H9 (cell line): Measurements from ENCODE around the gene SIAH2. TPM values are rescaled to one million over a fixed set of nuclear protein-coding genes. Genes with fewer than 3 reads are reported as not detected.

ENCODE experiments used
- DNase-seq: peaks from one replicate; pipeline ENCODE4 v3.0.0-alpha.2; 2017
- H2AFZ ChIP-seq: one replicate; pipeline ENCODE4 v1.6.1; 2013; ENCODE audit warnings: mild to moderate bottlenecking, low read length, control low read depth, moderate library complexity
- H2AK5ac ChIP-seq: 2 replicates; pipeline ENCODE4 v1.6.1; 2013; ENCODE audit warnings: low read length, control low read depth, mixed read lengths; ENCODE audit not compliant: insufficient read length
- H2BK120ac ChIP-seq: one replicate; pipeline ENCODE4 v1.6.1; 2013; ENCODE audit warnings: low read depth, mild to moderate bottlenecking, low read length, control low read depth, inconsistent platforms; ENCODE audit not compliant: poor library complexity, severe bottlenecking
- H2BK12ac ChIP-seq: 2 replicates; pipeline ENCODE4 v1.6.1; 2013; ENCODE audit warnings: low read length, control low read depth, mixed read lengths, low read depth; ENCODE audit not compliant: insufficient read length
- H2BK15ac ChIP-seq: 2 replicates; pipeline ENCODE4 v1.6.1; 2013; ENCODE audit warnings: low read depth, low read length, control low read depth
- H2BK20ac ChIP-seq: one replicate; pipeline ENCODE4 v1.6.1; 2013; ENCODE audit warnings: low read depth, mild to moderate bottlenecking, low read length, control low read depth, inconsistent platforms; ENCODE audit not compliant: poor library complexity, severe bottlenecking
- H2BK5ac ChIP-seq: 2 replicates; pipeline ENCODE4 v1.6.1; 2013; ENCODE audit warnings: low read length, control low read depth, mixed read lengths; ENCODE audit not compliant: insufficient read length
- H3K14ac ChIP-seq: 2 replicates; pipeline ENCODE4 v1.6.1; 2013; ENCODE audit warnings: low read length, control low read depth; ENCODE audit not compliant: insufficient read depth
- H3K18ac ChIP-seq: 2 replicates; pipeline ENCODE4 v1.6.1; 2013; ENCODE audit warnings: low read depth, mild to moderate bottlenecking, mixed read lengths, low read length, control low read depth; ENCODE audit not compliant: insufficient read length
- H3K23ac ChIP-seq: 2 replicates; pipeline ENCODE4 v1.6.1; 2013; ENCODE audit warnings: low read length, control low read depth, mixed read lengths, low read depth; ENCODE audit not compliant: insufficient read length
- H3K23me2 ChIP-seq: 2 replicates; pipeline ENCODE4 v1.6.1; 2013; ENCODE audit warnings: low read depth, mild to moderate bottlenecking, mixed read lengths, low read length, control low read depth; ENCODE audit not compliant: insufficient read length, poor library complexity, severe bottlenecking
- H3K27ac ChIP-seq: 2 replicates; pipeline ENCODE4 v1.5.1; 2013; ENCODE audit warnings: low read length, control low read depth, mixed read lengths, low read depth; ENCODE audit not compliant: insufficient read length
- H3K27me3 ChIP-seq: 2 replicates; pipeline ENCODE4 v1.6.1; 2013; ENCODE audit warnings: low read length, control low read depth, inconsistent platforms; ENCODE audit not compliant: insufficient read depth
- H3K4ac ChIP-seq: 2 replicates; pipeline ENCODE4 v1.6.1; 2013; ENCODE audit warnings: low read depth, mild to moderate bottlenecking, control low read depth, inconsistent platforms, low read length, moderate library complexity
- H3K4me1 ChIP-seq: 2 replicates; pipeline ENCODE4 v1.6.1; 2013; ENCODE audit warnings: low read length, control low read depth, inconsistent platforms; ENCODE audit not compliant: insufficient read depth
- H3K4me2 ChIP-seq: 2 replicates; pipeline ENCODE4 v1.6.1; 2013; ENCODE audit warnings: low read length, control low read depth, mixed read lengths; ENCODE audit not compliant: insufficient read length, insufficient read depth
- H3K56ac ChIP-seq: 2 replicates; pipeline ENCODE4 v1.6.1; 2013; ENCODE audit warnings: low read depth, mild to moderate bottlenecking, mixed read lengths, low read length, control low read depth; ENCODE audit not compliant: insufficient read length
- H3K79me1 ChIP-seq: 2 replicates; pipeline ENCODE4 v1.6.1; 2013; ENCODE audit warnings: low read depth, mild to moderate bottlenecking, moderate library complexity, low read length, control low read depth, inconsistent platforms; ENCODE audit not compliant: insufficient read depth, poor library complexity, severe bottlenecking
- H3K79me2 ChIP-seq: 2 replicates; pipeline ENCODE4 v1.6.1; 2013; ENCODE audit warnings: low read length, control low read depth, inconsistent platforms; ENCODE audit not compliant: insufficient read depth
- H3K9ac ChIP-seq: 2 replicates; pipeline ENCODE4 v1.6.1; 2013; ENCODE audit warnings: low read length, control low read depth, mixed read lengths; ENCODE audit not compliant: insufficient read length; ENCODE audit errors: extremely low read depth
- H3K9me3 ChIP-seq: one replicate; pipeline ENCODE4 v1.6.1; 2013; ENCODE audit warnings: low read depth, low read length, inconsistent platforms; ENCODE audit not compliant: control insufficient read depth
- H3T11ph ChIP-seq: one replicate; pipeline ENCODE4 v1.6.1; 2013; ENCODE audit warnings: mild to moderate bottlenecking, low read length, control low read depth, inconsistent platforms
- H4K20me1 ChIP-seq: one replicate; pipeline ENCODE4 v1.6.1; 2013; ENCODE audit not compliant: control insufficient read depth, insufficient read length, insufficient read depth
- H4K5ac ChIP-seq: 2 replicates; pipeline ENCODE4 v1.6.1; 2013; ENCODE audit warnings: low read depth, mild to moderate bottlenecking, mixed read lengths, low read length, control low read depth; ENCODE audit not compliant: insufficient read length
- H4K8ac ChIP-seq: replicated peaks from 2 replicates; pipeline ENCODE4 v1.6.1; 2013; ENCODE audit warnings: low read length, control low read depth, mixed read lengths, low read depth; ENCODE audit not compliant: insufficient read length
- H4K91ac ChIP-seq: 2 replicates; pipeline ENCODE4 v1.6.1; 2013; ENCODE audit warnings: low read depth, mild to moderate bottlenecking, moderate library complexity, mixed read lengths, low read length, control low read depth; ENCODE audit not compliant: insufficient read length
- H3K27ac Mint-ChIP-seq, 3 experiments: 2 replicates in 2 of 3; 3 replicates in 1 of 3; pipeline ENCODE4 v1.8.0; 2020 to 2021; ENCODE audit warnings: mixed read lengths in 3 of 3, mild to moderate bottlenecking in 1 of 3, moderate library complexity in 1 of 3
- H3K27me3 Mint-ChIP-seq: 2 replicates; pipeline ENCODE4 v1.8.0; 2021; ENCODE audit warnings: low read depth, mild to moderate bottlenecking, moderate library complexity, mixed read lengths
- H3K36me3 Mint-ChIP-seq, 3 experiments: 2 replicates in 2 of 3; 3 replicates in 1 of 3; pipeline ENCODE4 v1.8.0; 2020 to 2021; ENCODE audit warnings: low read depth in 3 of 3, mixed read lengths in 3 of 3; ENCODE audit not compliant: insufficient read depth in 1 of 3
- H3K4me1 Mint-ChIP-seq, 2 experiments: 2 replicates each; pipeline ENCODE4 v1.8.0; 2020; ENCODE audit warnings: mixed read lengths in 2 of 2
- H3K4me3 Mint-ChIP-seq, 2 experiments: 2 replicates in 1 of 2; 3 replicates in 1 of 2; pipeline ENCODE4 v1.8.0; 2020 to 2021; ENCODE audit warnings: mild to moderate bottlenecking in 2 of 2, mixed read lengths in 2 of 2, moderate library complexity in 1 of 2
- H3K9me3 Mint-ChIP-seq, 2 experiments: 2 replicates in 1 of 2; 3 replicates in 1 of 2; pipeline ENCODE4 v1.8.0; 2020; ENCODE audit warnings: mild to moderate bottlenecking in 2 of 2, mixed read lengths in 2 of 2, moderate library complexity in 1 of 2
- CTCF ChIP-seq: fragments of 200-600 bp; sonication (generic); conservative IDR thresholded peaks from 3 replicates; pipeline ENCODE4 v1.8.0; 2021; ENCODE audit warnings: antibody characterized with exemption, mild to moderate bottlenecking
- WGBS: extraction: QIAGEN DNeasy Blood & Tissue Kit; methylation state at CpG from one replicate; pipeline ENCODE4 v1.1.7; 2013; ENCODE audit warnings: missing lambda C conversion rate, low lambda C conversion rate, mixed read lengths; ENCODE audit not compliant: insufficient read length; ENCODE audit errors: extremely low coverage; 5-methylcytosine and 5-hydroxymethylcytosine counted together
- total RNA-seq: library from RNA; stranded (reverse); gene quantifications from 2 replicates; pipeline ENCODE4 v1.2.1, GENCODE V29; 2021

SIAH2 gene
- total RNA-seq, 1 experiment from 2014 or later = 17.4 TPM

GRCh38 chr3:150764967-150765366 lies 2.0 kb upstream of the SIAH2 start:
- Mint-ChIP-seq H3K4me3 (no peak overlapping the region), H3K27ac (no peak overlapping the region)
- H3K79me1 ChIP-seq = no peaks in the 10 kb centered on the region

More at GRCh38 chr3:150764967-150765366, 2.0 kb upstream of the SIAH2 start:
- no peak overlapping the region for H3K9ac ChIP-seq
- peaks cover 11% of the 10 kb centered on the region for H3K23me2 ChIP-seq
- H2BK20ac ChIP-seq = no peak overlapping the region
- H4K20me1 ChIP-seq = no peaks in the 10 kb centered on the region
- no peak overlapping the region for H2AFZ ChIP-seq
- no peak overlapping the region for H3K4me2 ChIP-seq
- H3K9me3 ChIP-seq = no peaks in the 10 kb centered on the region
- H4K8ac ChIP-seq = no peak overlapping the region
- no peak for DNase-seq
- no peak overlapping the region for H2BK120ac ChIP-seq
- H3T11ph ChIP-seq = no peak overlapping the region
- H2BK15ac ChIP-seq = no peak overlapping the region
- no peak for TF ChIP-seq CTCF
- H4K5ac ChIP-seq = no peak overlapping the region
- H3K9me3 Mint-ChIP-seq = no peaks in the 10 kb centered on the region; a peak in 1 of 5 replicates
- no peak overlapping the region for H3K27ac ChIP-seq
- H3K18ac ChIP-seq = no peak overlapping the region
- no peak overlapping the region for H2BK5ac ChIP-seq
- no peak overlapping the region for H3K14ac ChIP-seq
- H3K4me1 Mint-ChIP-seq = peaks cover 31 to 38% of the 10 kb centered on the region in 2 experiments
- H4K91ac ChIP-seq = no peak overlapping the region
- no peak overlapping the region for H3K4ac ChIP-seq
- peaks cover 28% of the 10 kb centered on the region for H3K27me3 Mint-ChIP-seq
- H3K56ac ChIP-seq = no peak overlapping the region
- H3K23ac ChIP-seq = no peak overlapping the region
- peaks cover 7% of the 10 kb centered on the region; the same call in 1 of the 2 replicates for H3K4me1 ChIP-seq
- WGBS = no CpG with 5 or more reads among the region's 2 CpGs
- no peaks in the 10 kb centered on the region; a peak in 1 of 7 replicates for H3K36me3 Mint-ChIP-seq
- no peaks in the 10 kb centered on the region for H3K79me2 ChIP-seq
- no peak overlapping the region for H2BK12ac ChIP-seq
- H3K27me3 ChIP-seq = no peaks in the 10 kb centered on the region
- no peak overlapping the region for H2AK5ac ChIP-seq
